Neural crest cell (in vitro differentiated cells): ENCODE data around the gene GET3. TPM values are rescaled to one million over a fixed set of nuclear protein-coding genes. Genes with fewer than 3 reads are reported as not detected.

ENCODE experiments used
- DNase-seq: peaks from one replicate; pipeline ENCODE4 v3.0.0; 2021; ENCODE audit warnings: low read depth, mixed read lengths, low spot score
- H3K27ac Mint-ChIP-seq: one replicate; pipeline ENCODE4 v1.8.0; 2021; ENCODE audit warnings: mild to moderate bottlenecking, mixed read lengths; ENCODE audit not compliant: unreplicated experiment
- H3K27me3 Mint-ChIP-seq: 2 replicates; pipeline ENCODE4 v1.8.0; 2021; ENCODE audit warnings: low read depth, mild to moderate bottlenecking, mixed read lengths
- H3K36me3 Mint-ChIP-seq: 2 replicates; pipeline ENCODE4 v1.8.0; 2021; ENCODE audit warnings: low read depth, mild to moderate bottlenecking, mixed read lengths
- H3K4me1 Mint-ChIP-seq: 2 replicates; pipeline ENCODE4 v1.8.0; 2021; ENCODE audit warnings: mixed read lengths
- H3K4me3 Mint-ChIP-seq: one replicate; pipeline ENCODE4 v1.8.0; 2021; ENCODE audit warnings: mild to moderate bottlenecking, mixed read lengths
- H3K9me3 Mint-ChIP-seq: 2 replicates; pipeline ENCODE4 v1.8.0; 2021; ENCODE audit warnings: mixed read lengths
- CTCF ChIP-seq: fragments of 200-600 bp; sonication (generic); conservative IDR thresholded peaks from 2 replicates; pipeline ENCODE4 v1.5.0; 2021; ENCODE audit warnings: antibody characterized with exemption, mild to moderate bottlenecking
- total RNA-seq: library from RNA; stranded (reverse); gene quantifications from 2 replicates; pipeline ENCODE4 v1.2.1, GENCODE V29; 2021

GET3 gene
- total RNA-seq, 1 donor from 2014 or later: 72.5 TPM

DNA sequence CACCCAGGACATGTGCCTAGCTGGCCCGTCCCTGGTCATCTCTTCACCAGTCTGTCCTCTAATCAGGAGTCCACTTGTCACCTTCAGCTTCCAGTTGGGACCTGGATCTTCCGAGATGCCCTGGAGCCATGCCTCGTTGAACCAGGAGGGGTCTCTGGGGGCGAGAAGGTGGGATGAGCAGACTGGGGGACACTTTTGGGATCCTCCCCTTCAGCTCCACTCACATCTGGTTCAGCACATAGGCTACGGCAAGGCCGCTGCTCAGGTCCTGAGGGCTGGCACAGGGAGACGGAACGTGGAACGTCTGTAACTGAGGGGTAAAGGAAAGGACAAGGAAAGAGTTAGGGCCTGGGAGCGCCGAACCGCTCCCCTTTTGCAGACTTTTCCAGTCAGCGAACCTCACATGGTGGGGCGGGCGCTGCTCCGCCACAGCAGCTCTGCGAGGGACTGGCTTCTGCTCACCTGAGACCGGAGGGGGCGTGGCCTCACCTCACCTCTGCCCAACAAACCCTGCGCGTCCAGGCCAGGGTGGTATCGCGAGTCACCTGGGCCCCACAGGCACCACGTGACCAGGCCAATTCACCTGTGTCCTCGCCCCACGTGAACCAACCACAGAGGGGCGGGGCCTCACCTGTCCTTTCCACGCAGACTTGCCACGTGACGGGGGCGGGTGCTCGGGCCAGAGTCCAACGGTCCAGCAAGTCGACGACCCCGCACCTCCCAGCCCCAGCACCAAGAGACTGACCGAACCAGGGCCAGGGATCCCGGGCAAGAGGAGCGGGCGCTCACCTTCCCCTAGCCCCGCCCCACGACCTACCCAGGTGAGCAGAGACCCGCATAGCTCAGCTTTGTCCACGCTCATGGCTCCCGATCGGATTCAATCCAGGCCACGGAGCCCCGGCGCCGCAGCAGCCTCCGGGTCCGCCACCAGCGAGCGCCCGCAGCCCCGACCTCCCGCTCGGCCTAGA lies 37.6 kb downstream of the GET3 start, which contains the start of gene HOOK2:
Gene HOOK2, minus strand, starts transcription at position 965 of the 968 bp plus-strand sequence. Its CDS starts 103 bp downstream, at position 862.
- no peak for TF ChIP-seq CTCF
- H3K27ac Mint-ChIP-seq: no peak within 1 kb of the TSS
- H3K9me3 Mint-ChIP-seq: no peaks in the 10 kb centered on the region
- no peaks in the 10 kb centered on the region for H3K36me3 Mint-ChIP-seq
- no peak for DNase-seq
- H3K4me3 Mint-ChIP-seq: peak within 1 kb of the TSS; percentile 69
- peaks cover 31% of the 10 kb centered on the region for H3K4me1 Mint-ChIP-seq
- H3K27me3 Mint-ChIP-seq: peaks cover 9% of the 10 kb centered on the region

GRCh38 chr19:12777217-12778016 lies 40.1 kb downstream of the GET3 start:
- H3K4me3 Mint-ChIP-seq: peak overlapping the region; percentile 87
- H3K4me1 Mint-ChIP-seq: peaks cover 36% of the 10 kb centered on the region
- peak; percentile 99 for TF ChIP-seq CTCF
- no peaks in the 10 kb centered on the region for H3K9me3 Mint-ChIP-seq
- peak; percentile 82 for DNase-seq
- no peak overlapping the region for H3K27ac Mint-ChIP-seq
- no peaks in the 10 kb centered on the region for H3K36me3 Mint-ChIP-seq
- H3K27me3 Mint-ChIP-seq: peaks cover 9% of the 10 kb centered on the region

GRCh38 chr19:12778017-12778904 lies 41.0 kb downstream of the GET3 start:
- Mint-ChIP-seq H3K4me3 (peak overlapping the region; percentile 87), H3K36me3 (no peaks in the 10 kb centered on the region), H3K27ac (peak overlapping the region; percentile 82), H3K27me3 (peaks cover 9% of the 10 kb centered on the region), H3K4me1 (peaks cover 35% of the 10 kb centered on the region), H3K9me3 (no peaks in the 10 kb centered on the region)
- peak; percentile 40 for DNase-seq
- TF ChIP-seq CTCF: no peak

DNA sequence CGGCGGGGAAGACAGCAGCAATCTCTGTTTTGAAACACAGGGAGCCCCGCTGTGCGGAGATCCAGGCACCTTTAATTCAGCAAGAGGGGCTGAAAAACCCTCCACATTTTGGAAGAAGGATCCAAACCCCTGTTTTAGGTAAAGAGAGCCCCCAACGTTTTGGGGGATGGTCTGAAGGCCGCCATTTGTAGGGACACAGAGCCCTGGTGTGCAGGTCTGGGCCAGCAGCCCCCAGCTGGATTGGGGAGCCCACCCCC lies 41.5 kb downstream of the GET3 start:
- no peaks in the 10 kb centered on the region for H3K9me3 Mint-ChIP-seq
- no peak for TF ChIP-seq CTCF
- no peak for DNase-seq
- peak overlapping the region; percentile 82 for H3K27ac Mint-ChIP-seq
- H3K4me3 Mint-ChIP-seq: peak overlapping the region; percentile 87
- peaks cover 34% of the 10 kb centered on the region for H3K4me1 Mint-ChIP-seq
- no peaks in the 10 kb centered on the region for H3K36me3 Mint-ChIP-seq
- H3K27me3 Mint-ChIP-seq: peaks cover 9% of the 10 kb centered on the region
